HG02943 (cell line): ENCODE data around the gene NSMCE1.

Source experiments
- ATAC-seq: cut with Tn5 transposase; IDR thresholded peaks from one replicate; pipeline ENCODE4 v1.9.1; 2021; ENCODE audit warnings: mild to moderate bottlenecking, low read depth, moderate library complexity; ENCODE audit not compliant: unreplicated experiment

NSMCE1 gene

GRCh38 chr16:27268376-27269299 lies at the start of gene NSMCE1:
TSS of gene NSMCE1 (minus strand) at chr16:27268772. CDS start at chr16:27257570, 11,202 bp downstream.
- ATAC-seq: peak; percentile 91

GRCh38 chr16:27317738-27318391 lies 49.3 kb upstream of the NSMCE1 start:
- ATAC-seq: no peak

GRCh38 chr16:27317320-27317719 lies 48.7 kb upstream of the NSMCE1 start:
- no peak for ATAC-seq

- no peak for ATAC-seq
Observed at GRCh38 chr16:27316038-27316680, 47.6 kb upstream of the NSMCE1 start.

DNA sequence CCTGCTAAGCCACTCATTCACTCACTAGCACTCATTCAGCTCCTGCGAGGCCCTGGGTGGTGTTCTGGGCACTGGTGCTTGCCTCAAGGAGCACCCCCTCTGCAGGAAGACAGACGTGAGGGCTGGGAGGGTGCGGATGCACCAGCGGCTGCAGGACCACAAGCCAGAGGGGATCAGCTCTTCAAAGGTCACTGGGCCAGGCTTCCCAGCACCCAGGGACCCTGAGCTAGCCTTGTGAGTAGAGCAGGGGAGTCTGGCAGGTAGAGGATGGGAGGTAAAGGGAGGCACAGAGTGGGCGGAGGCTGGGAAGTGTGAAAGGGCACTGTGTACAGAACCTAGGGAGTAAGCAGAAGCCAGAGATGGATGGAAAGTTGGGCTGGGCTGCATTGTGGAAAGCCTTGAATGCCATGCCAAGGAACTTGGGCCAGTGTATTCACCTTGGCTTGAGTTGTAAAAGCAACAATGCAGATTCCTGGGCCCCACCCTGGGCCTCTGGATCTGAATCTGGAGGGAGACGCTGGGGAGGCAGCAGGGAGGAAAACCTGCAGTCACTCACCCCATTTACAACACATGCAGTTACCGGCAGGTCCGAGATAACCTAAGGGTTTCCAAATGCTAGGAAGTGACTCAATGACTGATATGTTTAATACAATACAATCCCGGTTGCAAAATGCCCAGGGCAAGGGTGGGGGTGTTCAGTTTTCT lies 46.9 kb upstream of the NSMCE1 start:
- ATAC-seq: no peak

DNA sequence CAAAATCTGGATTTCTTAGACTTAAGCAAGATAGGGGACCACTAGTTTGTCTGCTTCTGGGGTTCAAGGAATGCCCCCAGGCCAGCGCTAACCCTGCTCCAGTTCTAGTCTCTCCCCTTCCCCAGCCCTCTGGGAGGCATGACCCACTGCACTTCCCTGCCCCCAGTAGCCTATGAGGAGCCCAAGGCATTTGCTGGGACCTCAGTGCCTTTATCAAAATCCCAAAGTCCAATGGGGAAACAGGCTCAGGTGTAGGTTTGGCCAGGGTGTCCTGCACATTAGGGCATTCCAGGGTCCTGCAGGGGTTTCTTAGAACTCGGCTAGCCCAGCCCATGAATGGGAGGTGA lies 46.4 kb upstream of the NSMCE1 start:
- no peak for ATAC-seq

DNA sequence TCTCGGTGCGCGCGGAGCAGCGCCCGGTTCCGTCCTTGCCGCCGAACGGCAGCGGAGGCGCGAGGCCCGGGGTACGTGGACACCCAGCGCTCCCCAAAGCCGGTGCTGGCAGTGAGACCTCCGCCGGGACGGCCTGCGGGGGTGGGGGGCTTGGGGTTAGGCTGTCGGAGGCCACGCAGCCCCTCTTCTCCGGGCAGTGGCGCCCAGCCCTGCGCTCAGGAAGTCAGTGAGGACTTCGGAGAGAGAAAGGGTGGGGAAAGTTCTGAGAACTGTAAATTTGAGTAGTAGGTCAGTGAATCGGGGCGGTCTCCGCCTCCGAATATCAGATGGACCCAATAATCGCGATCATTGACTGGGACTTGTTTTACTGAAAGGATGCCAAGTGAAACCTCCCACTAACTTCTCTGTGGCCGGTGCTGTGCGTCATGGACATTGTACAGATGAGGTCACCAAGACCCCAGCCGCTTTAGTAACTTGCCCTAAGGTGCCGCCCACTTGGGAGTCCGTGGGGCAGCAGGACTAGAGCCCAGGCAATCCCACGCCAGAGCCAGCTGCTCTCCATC lies 45.7 kb upstream of the NSMCE1 start:
- no peak for ATAC-seq

GRCh38 chr16:27313422-27314160 lies 45.0 kb upstream of the NSMCE1 start, which contains the start of gene IL4R:
TSS of gene IL4R (plus strand) at chr16:27313974. CDS start at chr16:27340204, 26,230 bp downstream.
- ATAC-seq: peak; percentile 59

DNA sequence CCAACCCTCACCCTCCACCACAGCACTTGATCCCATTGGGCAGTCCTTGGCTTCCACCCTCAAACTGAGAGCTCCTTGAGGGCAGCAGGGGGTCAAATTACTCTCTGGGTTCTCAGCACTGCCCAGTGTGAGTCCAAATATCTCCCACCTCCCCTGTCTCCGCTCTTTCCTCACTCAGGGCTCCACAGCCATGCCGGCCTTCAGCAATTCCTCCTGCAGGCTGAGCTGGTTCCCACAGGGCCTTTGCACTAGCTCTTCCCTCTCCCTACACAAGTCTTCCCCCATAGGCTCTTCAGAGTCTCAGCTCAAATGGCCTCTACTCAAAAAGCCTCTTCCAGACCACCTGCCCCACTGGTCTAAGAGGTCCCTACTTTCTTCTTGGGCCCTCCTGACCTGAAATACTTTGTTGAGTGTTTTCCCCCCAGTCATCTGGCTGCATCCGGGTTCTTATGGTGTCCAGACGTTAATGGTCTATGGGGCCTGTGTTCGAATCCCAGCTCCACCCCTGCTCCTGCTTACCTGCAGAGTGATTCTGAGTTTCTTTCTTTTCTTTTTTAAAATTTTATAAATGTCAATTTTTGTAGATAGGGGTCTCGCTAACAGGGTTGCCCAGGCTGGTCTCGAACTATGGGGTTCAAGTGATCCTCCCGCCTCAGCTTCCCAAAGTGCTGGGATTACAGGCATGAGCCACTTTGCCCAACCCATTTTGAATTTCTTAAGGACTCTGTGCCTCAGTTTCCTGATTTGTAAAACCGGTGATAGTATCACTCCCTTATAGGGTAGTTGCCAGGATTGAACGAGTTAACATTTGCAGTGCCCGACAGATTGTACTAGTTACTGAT lies 44.2 kb upstream of the NSMCE1 start:
- no peak for ATAC-seq

- ATAC-seq: no peak
Observed at GRCh38 chr16:27311897-27312303, 43.3 kb upstream of the NSMCE1 start.

DNA sequence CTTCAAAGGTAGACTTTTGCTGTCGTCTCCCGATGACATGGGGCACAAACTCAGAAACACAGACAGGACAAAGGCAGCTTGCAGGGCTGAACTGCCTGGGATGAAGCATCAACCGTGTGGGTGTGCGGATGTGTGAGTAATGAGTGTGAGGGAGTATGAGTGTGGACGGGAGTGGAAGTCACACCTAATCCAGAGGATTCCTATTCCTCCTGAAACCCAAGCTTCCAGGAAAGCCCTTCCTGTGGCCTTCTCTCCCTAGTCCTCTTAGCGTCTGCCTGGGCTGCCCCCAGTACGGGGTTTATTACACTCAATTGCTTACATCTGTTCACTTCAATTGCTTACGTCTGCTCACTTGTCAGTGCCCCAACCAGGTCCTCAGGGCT lies 42.9 kb upstream of the NSMCE1 start:
- ATAC-seq: no peak

DNA sequence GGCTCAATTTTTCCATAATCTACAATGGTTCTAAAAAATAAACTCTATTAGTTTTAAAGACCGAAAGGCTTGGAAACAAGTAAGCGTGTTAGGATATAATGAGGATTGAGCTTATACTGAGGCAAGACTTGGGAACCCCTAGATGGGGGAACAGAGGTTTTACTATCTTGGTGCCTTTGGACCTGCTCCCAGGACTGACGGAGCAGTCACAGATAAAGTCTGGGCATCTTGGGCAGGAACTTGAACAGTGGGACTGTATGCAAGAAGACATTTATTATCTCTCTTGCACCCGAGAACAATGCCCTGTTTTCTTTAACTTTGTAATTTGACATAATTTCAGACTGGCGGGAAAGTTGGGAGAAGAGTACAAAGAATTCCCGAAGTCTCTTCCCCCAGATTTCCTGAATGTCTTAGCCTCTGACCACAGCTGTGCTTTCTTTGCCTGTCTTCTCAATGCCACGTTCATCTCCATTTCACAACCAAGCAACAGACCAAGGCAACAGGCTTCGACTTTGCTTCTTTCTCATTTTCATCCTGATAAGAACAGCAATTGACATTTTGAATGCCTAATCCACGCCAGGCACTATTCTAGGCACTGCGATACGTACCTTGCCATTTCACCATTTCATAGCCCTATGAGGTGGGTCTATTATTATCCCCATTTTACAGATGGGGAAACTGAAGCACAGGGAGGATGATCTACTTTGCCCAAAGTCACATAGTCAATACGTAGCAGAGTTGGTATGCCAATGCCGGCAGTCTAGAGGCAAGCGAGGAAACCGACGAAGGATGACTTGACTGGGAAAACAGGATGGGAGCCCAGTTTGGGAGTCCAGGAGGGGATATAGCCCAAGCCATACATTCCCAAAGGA lies 42.2 kb upstream of the NSMCE1 start:
- ATAC-seq: no peak

GRCh38 chr16:27308792-27309191 lies 40.2 kb upstream of the NSMCE1 start:
- no peak for ATAC-seq

DNA sequence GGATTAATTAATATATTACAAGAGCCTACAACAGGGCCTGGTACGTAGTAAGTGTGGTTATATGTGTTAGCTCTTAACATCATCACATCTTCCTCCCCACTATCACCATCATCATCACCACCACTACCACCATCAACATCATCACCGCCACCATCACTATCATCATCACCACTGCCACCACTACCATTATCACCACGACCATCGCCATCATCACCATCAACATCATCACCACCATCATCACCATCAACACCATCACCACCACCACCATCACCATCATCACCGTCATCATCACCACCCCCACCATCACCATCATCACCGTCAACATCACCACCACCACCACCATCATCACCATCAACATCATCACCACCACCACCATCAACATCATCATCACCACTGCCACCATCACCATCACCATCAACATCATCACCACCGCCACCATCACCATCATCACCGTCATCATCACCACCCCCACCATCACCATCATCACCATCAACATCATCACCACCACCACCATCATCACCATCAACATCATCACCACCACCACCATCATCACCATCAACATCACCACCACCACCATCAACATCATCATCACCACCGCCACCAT lies 37.4 kb upstream of the NSMCE1 start:
- no peak for ATAC-seq

- no peak for ATAC-seq
Observed at GRCh38 chr16:27304881-27305745, 36.5 kb upstream of the NSMCE1 start.

DNA sequence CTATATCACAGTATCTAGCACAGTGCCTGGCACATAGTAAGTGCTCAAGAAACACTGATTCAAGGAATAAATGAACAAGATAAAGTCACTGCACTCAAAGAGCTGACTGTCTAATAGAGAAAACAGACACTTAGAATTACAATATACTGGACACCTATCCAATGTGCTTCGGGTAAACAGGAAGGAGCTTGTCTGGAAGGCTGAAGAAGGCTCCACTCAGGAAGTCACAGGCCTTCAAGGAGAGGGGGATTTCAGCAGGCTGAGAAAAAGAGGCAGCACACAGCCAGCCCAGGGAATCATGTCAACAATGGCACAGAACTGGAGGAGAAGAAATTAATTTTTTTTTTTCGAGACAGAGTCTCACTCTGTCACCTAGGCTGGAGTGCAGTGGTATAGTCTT lies 35.5 kb upstream of the NSMCE1 start:
- no peak for ATAC-seq
